ENCODE measurements around the gene SKAP2.

Gene SKAP2

DNA sequence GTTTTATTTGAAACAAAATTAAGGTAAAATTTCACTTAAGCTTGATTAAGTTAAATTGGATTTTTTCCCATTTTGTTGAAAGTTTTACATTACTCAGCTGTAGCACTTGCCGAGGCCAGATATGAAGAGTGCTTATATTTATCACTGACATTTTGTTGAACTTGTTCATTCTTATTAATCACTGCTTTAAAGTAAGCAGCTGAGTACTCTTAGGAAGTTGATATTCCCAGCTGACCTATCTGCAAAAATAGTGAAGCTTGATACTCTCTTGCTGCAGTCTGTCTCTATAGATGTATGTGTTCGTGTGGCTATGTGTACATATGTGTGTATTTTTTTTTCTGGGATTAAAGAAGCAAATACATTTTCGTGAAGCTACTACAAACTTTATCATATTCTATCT is 150.0 kb downstream of the SKAP2 start:
- H3K4me1 ChIP-seq (ENCODE audit: control insufficient read depth, insufficient read depth, low read length): no peaks in the 10 kb centered on the region
- TF ChIP-seq ZNF292 (tag by site-specific recombination; IDR thresholded peaks at IDR 0.05; ENCODE audit: borderline replicate concordance, low read depth) (no peak), ZNF311 (tag by site-specific recombination; IDR thresholded peaks at IDR 0.05; ENCODE audit: borderline replicate concordance) (no peak), ZNF155 (tag by site-specific recombination; IDR thresholded peaks at IDR 0.05) (no peak), ZNF791 (tag by site-specific recombination; IDR thresholded peaks at IDR 0.05) (no peak), ZNF621 (tag by site-specific recombination; IDR thresholded peaks at IDR 0.05) (no peak), ZNF132 (tag by site-specific recombination; IDR thresholded peaks at IDR 0.05; ENCODE audit: borderline replicate concordance) (no peak), FEZF1 (tag by site-specific recombination; IDR thresholded peaks at IDR 0.05) (no peak), ZNF555 (tag by site-specific recombination; conservative IDR thresholded peaks at IDR 0.05) (no peak), ZNF521 (tag by site-specific recombination; IDR thresholded peaks at IDR 0.05) (no peak), ZNF10 (tag by site-specific recombination; IDR thresholded peaks at IDR 0.05) (no peak), ZNF366 (tag by site-specific recombination; conservative IDR thresholded peaks at IDR 0.05) (no peak)
- ChIA-PET CTCF (interaction anchor here (0.6 kb wide), 1 partner anchor 201 kb away, joined by 3 read pairs; no protein-coding TSS in a partner anchor), POLR2A (no interaction called here)
- no peaks in the 10 kb centered on the region for H3K36me3 ChIP-seq (ENCODE audit: control insufficient read depth in 2 of 2, insufficient read depth in 1 of 2, low read length in 2 of 2)
- H3K27ac ChIP-seq (ENCODE audit: extremely low read depth, low read depth, low read length): no peak overlapping the region
- H3K9me3 ChIP-seq (ENCODE audit: control insufficient read depth, insufficient read depth, low read depth, low read length): no peaks in the 10 kb centered on the region
- no peak overlapping the region for H3K4me3 ChIP-seq (ENCODE audit: low read depth, low read length)

DNA sequence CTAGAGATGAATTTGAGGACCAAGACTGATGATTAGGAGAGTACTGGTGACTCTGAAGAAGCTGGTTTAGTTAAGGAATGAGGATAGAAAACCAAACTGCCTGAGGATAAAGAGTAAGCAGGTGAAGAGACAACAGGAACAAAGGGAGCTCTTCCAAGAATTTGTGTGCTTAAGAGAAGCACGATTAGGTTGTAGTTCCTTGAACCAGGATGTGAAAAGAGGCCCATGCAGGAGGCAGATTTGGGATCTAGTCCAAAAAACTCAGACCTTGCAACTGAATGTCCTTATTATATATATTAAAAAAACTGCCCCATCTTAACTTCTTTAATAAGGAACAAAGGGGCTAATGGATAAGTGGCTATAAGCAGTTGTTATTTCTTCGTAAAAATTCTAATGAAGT is 150.4 kb downstream of the SKAP2 start:
- ChIA-PET POLR2A (no interaction called here), CTCF (interaction anchor here (0.6 to 1.2 kb wide), 2 partner anchors 202 to 430 kb away, joined by 3 read pairs; partner anchors contain the start of gene HOXA5)
- no peak overlapping the region for H3K4me3 ChIP-seq (ENCODE audit: low read depth, low read length)
- H3K27ac ChIP-seq (ENCODE audit: extremely low read depth, low read depth, low read length): no peak overlapping the region
- no peaks in the 10 kb centered on the region for H3K9me3 ChIP-seq (ENCODE audit: control insufficient read depth, insufficient read depth, low read depth, low read length)
- H3K4me1 ChIP-seq (ENCODE audit: control insufficient read depth, insufficient read depth, low read length): no peaks in the 10 kb centered on the region
- H3K36me3 ChIP-seq (ENCODE audit: control insufficient read depth in 2 of 2, insufficient read depth in 1 of 2, low read length in 2 of 2): no peaks in the 10 kb centered on the region
- TF ChIP-seq ZNF639 (tag by site-specific recombination; IDR thresholded peaks at IDR 0.05): no peak
- TF ChIP-seq ZXDB (tag by site-specific recombination; IDR thresholded peaks at IDR 0.05): no peak
- TF ChIP-seq ZNF274 (IDR thresholded peaks at IDR 0.05; ENCODE audit: low read length): no peak
- no peak for TF ChIP-seq ZNF274 (tag by site-specific recombination; IDR thresholded peaks at IDR 0.05; ENCODE audit: borderline replicate concordance)
- TF ChIP-seq, protein P1, sequence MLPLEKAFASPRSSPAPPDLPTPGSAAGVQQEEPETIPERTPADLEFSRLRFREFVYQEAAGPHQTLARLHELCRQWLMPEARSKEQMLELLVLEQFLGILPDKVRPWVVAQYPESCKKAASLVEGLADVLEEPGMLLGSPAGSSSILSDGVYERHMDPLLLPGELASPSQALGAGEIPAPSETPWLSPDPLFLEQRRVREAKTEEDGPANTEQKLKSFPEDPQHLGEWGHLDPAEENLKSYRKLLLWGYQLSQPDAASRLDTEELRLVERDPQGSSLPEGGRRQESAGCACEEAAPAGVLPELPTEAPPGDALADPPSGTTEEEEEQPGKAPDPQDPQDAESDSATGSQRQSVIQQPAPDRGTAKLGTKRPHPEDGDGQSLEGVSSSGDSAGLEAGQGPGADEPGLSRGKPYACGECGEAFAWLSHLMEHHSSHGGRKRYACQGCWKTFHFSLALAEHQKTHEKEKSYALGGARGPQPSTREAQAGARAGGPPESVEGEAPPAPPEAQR (tag by site-specific recombination; IDR thresholded peaks at IDR 0.05): no peak
- TF ChIP-seq KLF16 (tag by site-specific recombination; IDR thresholded peaks at IDR 0.05): no peak
- no peak for TF ChIP-seq ZNF473 (tag by site-specific recombination; IDR thresholded peaks at IDR 0.05)
- TF ChIP-seq, protein P2, sequence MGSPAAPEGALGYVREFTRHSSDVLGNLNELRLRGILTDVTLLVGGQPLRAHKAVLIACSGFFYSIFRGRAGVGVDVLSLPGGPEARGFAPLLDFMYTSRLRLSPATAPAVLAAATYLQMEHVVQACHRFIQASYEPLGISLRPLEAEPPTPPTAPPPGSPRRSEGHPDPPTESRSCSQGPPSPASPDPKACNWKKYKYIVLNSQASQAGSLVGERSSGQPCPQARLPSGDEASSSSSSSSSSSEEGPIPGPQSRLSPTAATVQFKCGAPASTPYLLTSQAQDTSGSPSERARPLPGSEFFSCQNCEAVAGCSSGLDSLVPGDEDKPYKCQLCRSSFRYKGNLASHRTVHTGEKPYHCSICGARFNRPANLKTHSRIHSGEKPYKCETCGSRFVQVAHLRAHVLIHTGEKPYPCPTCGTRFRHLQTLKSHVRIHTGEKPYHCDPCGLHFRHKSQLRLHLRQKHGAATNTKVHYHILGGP (tag by site-specific recombination; IDR thresholded peaks at IDR 0.05): no peak
- TF ChIP-seq ZNF707 (tag by site-specific recombination; IDR thresholded peaks at IDR 0.05): no peak
- TF ChIP-seq ZNF426 (tag by site-specific recombination; IDR thresholded peaks at IDR 0.05): no peak
- no peak for TF ChIP-seq ZNF239 (tag by site-specific recombination; IDR thresholded peaks at IDR 0.05)
